ENCODE results near the gene NRF1.
"Not testable (repeated sequence)": the region's sequence is repeated elsewhere in the genome, so short reads cannot be mapped to it uniquely, and the experiment has no call there.

NRF1 gene

DNA sequence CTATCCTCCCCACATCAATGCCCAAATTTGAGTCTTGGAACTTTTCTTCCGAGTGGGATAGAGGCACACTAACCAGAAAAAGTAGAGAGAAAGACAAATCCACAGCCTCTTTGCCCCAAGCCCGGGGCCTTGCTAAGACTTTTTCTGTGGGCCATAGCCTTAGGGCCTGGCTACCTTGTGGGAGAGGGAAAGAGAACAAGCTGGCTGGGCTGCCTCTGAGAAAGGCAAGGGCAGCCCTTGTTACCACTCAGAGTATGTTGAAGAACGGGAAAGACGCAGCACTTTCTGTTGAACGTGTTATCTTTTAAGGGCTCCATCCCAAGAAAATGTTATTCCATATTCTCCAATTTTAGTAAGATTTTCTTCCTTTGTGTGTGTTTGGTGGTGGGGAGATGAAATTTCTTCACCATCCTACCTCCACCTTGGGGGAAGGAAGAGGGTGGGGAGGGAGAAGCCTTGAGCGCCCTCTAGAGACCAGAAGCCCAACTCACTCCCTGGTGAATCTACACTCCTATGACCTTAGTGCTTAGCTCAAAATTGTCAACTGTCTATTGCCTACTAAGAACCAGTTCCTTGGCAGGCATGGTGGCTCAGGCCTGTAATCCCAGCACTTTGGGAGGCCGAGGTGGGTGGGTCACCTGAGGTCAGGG lies 3.9 kb upstream of the NRF1 start:
- no peak for DNase-seq

DNA sequence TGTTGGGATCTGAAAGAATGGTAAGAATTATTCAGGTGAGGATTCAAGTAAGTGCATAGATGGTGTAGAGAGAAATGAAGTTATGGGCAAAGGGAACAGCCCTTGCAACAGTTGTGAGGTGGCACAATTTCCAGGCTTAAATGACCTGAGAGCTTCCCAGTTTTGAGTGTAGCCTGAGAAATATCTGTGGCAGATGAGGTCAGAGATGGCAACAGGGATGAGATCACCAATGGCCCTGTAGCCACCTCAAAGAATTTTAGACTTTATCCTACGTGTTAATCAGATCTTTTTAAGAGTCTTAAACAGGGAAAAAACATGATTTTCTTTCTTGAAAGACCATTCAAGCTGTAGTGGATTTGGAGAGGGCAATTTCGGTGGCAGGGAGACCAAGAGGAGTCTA lies 1.9 kb upstream of the NRF1 start:
- no peak for DNase-seq

DNA sequence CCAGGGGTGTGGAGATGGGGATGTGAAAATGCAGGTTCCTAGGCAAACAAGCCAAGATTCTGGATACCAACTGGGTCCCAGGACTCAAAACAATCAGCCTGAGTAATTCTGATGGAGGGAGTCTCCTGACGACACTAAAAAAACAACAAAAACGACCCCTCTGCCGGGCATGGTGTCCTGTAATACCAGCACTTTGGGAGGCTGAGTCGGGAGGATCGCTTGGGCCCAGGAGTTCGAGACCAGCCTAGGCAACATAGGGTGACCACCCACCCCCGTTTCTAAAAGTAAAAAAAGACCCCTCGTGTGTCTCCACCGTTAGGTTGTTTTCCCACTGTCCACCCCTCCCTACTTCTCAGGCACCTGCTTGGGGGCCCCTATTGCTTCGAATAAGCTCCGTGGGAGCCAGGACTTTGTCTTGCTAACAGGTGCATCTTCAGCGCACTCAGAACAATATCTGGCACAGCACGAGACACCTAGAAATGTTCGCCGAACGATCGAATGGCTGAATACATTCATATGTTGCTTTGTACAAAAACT lies 743 bp upstream of the NRF1 start:
- no peak for DNase-seq

GRCh38 chr7:129612112-129613015 lies 844 bp downstream of the NRF1 start:
- DNase-seq: no peak

GRCh38 chr7:129613016-129613337 lies 1.5 kb downstream of the NRF1 start:
- DNase-seq: no peak

- DNase-seq: no peak
Measured at GRCh38 chr7:129615018-129615417, 3.5 kb downstream of the NRF1 start.

DNA sequence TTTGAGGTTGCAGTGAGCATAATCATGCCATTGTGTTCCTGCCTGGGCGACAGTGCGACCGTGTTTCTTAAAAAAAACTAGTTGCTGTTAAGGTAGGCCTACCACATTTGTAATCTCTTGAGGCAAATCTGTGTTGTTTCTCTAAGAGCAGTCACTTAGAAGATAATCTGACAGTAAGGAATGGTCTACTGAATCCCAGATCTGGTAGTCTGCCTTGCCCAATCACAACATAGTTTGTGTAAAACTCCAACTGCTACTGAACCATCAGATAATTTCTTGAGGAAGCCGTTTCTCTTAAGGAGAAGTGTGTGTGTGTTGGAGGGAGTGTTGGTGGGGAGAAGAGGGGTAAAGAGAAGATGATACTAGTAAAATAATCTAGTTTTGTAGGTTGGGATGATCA lies 5.0 kb downstream of the NRF1 start:
- DNase-seq: no peak

GRCh38 chr7:129617178-129617577 lies 5.7 kb downstream of the NRF1 start:
- no peak for DNase-seq

- DNase-seq: no peak
Measured at GRCh38 chr7:129617652-129618051, 6.1 kb downstream of the NRF1 start.

DNA sequence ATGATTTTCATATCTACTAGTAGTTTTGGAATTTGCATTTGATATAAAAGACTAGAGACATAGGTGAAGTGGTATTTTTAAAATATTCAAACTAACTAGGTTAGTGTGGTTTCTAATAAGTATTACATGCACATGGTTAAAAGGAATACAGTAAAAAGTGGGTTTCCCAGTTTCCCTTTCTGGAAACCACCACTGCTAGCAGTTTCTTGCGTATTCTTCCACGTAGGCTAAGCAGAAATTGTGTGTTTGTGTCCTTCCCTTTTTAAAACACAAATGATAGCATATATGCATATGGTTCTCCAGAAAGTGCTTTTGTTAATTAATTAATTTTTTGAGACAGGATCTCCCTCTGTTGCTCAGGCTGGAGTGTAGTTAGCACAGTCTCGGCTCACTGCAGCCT lies 15.4 kb downstream of the NRF1 start:
- DNase-seq: no peak

- no peak for DNase-seq
Measured at GRCh38 chr7:129630341-129630740, 18.8 kb downstream of the NRF1 start.

DNA sequence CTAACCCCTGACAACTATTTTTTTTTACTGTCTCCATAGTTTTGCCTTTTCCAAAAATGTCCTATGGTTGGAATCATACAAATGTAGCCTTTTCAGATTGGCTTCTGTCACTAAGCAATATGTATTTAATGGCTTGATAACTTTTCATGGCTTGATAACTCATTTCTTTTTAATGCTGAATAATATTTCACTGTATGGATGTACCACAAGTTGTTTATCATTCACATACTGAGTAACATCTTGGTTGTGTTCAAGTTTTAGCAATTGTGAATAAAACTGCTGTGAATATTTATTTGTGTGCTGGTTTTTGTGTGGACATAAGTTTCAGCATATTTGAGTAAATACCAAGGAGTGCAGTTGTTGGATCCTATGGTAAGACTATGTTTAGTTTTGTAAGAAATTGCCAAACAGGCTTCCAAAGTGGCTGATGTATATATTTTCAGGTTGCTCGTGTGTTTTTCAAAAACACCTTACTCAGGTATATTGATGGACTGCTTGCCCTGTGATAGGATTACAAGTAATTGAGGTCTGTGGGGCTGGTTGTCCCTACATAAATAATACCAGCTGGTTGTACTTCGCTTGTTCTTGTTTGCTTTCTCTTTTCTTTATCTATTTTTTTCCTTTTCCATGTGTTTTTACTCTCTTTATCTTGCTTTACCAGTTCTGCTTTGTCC lies 23.0 kb downstream of the NRF1 start:
- no peak for DNase-seq

GRCh38 chr7:129635300-129636029 lies 23.9 kb downstream of the NRF1 start:
- peak; percentile 63 for DNase-seq

DNA sequence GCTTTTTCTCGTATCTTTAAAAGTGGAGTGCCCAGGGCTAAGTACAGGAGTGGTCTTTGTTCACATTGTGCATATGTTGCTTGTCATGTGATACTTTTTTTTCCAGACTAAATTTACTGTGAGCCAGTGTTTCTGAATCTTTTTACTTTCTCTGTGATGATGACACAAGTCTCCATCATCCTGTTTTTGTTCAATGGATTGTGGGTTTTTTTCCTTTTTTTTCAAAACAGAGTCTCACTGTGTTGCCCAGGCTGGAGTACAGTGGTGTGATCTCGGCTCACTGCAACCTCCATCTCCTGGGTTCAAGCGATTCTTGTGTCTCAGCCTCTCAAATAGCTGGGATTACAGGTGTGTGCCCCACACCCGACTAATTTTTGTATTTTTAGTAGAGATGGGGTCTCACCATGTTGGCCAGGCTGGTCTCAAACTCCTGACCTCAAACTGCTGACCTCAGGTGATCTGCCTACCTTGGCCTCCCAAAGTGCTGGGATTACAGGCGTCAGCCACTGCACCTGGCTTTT lies 24.6 kb downstream of the NRF1 start:
- DNase-seq: not testable (repeated sequence)

- DNase-seq: no peak
Measured at GRCh38 chr7:129636641-129637040, 25.1 kb downstream of the NRF1 start.

- no peak for DNase-seq
Measured at GRCh38 chr7:129640400-129640799, 28.9 kb downstream of the NRF1 start.

DNA sequence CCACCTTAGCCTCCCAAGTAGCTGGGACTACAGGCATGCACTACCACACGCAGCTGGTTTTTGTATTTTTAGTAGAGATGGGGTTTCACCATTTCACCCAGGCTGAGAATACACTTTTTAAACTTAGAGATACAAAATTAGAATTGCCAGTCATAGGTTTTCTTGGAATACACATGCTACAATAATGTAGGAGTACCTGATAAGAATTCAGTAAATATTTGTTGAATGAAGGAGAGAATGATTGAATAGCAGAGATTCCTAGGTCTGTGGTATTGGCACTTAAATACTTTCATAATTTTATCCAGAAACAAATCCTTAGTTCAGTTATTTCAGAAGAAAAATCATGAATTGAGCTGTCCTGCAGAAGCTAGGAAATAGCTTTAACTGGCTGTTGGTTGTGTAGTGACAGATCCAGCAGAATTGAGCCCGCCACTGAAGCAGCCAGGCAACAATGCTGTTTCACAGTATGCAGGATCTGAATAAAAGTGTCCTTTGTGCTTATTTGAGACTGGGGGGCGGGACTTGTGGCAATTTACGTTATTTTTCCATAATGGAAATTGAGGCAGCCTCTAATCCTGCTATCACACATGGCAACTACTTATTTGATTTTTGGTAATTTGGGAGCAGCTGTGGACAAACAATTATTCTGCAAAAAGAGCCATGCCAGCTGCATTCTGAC lies 31.5 kb downstream of the NRF1 start:
- no peak for DNase-seq

DNA sequence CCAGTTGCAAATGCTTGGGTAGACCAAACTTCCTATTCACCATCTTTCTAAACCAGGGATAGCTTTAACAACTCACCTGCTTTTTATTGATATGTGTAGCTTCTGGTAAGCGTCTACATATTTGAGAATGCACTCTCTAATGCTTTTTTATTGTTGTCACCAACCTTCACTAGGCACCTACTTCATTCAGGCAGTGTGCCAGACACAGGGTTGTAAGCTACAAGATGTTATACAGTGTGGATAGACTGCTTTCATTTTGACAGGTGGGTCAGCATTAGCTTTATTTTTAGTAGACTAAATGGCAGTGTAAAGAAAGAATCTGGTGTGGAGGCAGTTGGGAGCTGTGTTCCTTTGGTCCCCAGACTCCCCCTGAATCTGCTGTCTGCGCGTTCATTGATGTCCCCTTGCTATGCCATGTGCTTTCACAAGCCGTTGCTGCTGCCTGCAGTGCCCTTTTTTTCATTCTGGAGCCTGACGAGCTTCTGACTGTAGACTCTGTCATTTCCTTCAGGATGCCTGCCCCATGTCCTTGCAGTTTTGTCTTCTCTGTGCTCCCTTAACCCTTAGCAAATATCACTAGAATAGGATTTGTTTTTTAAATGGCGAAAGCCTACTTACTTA lies 32.1 kb downstream of the NRF1 start:
- no peak for DNase-seq

DNA sequence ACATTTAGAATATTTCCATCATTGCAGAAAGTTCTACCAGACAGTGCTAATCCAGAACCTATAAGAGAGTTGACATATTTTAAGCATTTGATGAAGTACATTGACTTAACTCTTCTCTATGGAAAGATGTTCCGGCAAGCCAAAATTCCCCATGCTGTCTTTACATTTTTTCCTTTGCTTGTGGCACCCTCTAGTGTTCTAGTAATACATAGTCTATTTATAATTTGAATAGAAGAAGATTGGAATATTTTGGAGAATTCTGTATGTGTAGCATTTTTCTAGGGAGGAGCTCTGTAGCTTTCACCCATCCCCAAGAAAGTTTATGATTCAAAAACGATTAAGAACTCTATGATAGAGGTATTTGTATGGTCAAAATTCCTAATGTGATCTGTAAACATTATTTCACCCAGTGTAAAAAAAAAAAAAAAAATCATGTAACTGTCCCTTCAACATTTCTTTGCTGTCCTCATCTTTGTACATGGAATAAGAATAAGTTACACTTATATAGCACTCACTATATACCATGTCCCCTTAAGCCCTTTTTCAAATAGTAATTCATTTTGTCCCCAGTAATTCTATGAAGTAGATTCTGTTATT lies 33.2 kb downstream of the NRF1 start:
- peak; percentile 13 for DNase-seq

GRCh38 chr7:129646369-129647021 lies 35.0 kb downstream of the NRF1 start:
- peak; percentile 24 for DNase-seq
